Neuron (in vitro differentiated cells): ENCODE data around the gene SNX30.

Source experiments
- H2AFZ ChIP-seq: one replicate; pipeline ENCODE4 v1.6.1; 2013; ENCODE audit warnings: low read depth, mild to moderate bottlenecking, inconsistent platforms, low read length, moderate library complexity
- H3K27me3 ChIP-seq: one replicate; pipeline ENCODE4 v1.6.1; 2013; ENCODE audit warnings: low read length; ENCODE audit not compliant: insufficient read depth
- H3K36me3 ChIP-seq: one replicate; pipeline ENCODE4 v1.6.1; 2013; ENCODE audit warnings: low read length; ENCODE audit not compliant: insufficient read depth
- H3K4me1 ChIP-seq: one replicate; pipeline ENCODE4 v1.6.1; 2013; ENCODE audit warnings: low read length; ENCODE audit not compliant: insufficient read depth
- H3K4me3 ChIP-seq: 2 replicates; pipeline ENCODE4 v1.5.1; 2013; ENCODE audit warnings: mild to moderate bottlenecking, low read length, moderate library complexity
- H3K9me3 ChIP-seq: one replicate; pipeline ENCODE4 v1.6.1; 2013; ENCODE audit warnings: low read length

The SNX30 gene

GRCh38 chr9:112863746-112864145 is 113.2 kb downstream of the SNX30 start:
- Histone ChIP-seq H3K4me1 (no peaks in the 10 kb centered on the region), H3K4me3 (no peak overlapping the region), H2AFZ (no peak overlapping the region), H3K36me3 (peaks cover 18% of the 10 kb centered on the region), H3K9me3 (no peaks in the 10 kb centered on the region), H3K27me3 (no peaks in the 10 kb centered on the region)

- Histone ChIP-seq H3K36me3 (peaks cover 20% of the 10 kb centered on the region), H3K4me3 (no peak overlapping the region), H3K27me3 (no peaks in the 10 kb centered on the region), H3K9me3 (no peaks in the 10 kb centered on the region), H3K4me1 (no peaks in the 10 kb centered on the region), H2AFZ (no peak overlapping the region)
Measured at GRCh38 chr9:112864403-112864802, 113.8 kb downstream of the SNX30 start.

DNA sequence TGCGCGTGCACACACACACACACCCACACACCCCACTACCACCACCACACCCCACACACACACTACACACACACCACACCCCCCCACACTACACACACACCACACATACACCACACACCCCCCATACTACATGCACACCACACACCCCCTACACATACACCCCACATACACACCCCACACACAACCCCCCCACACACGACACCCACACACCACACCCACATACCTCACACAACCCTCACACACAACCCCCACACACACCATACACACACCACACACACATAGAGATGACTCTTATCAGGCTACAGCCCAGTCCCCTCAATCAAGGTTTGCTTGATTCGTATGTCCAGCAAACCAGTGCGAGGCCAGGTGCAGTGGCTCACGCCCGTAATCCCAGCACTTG is 114.4 kb downstream of the SNX30 start:
- Histone ChIP-seq H3K4me3 (no peak overlapping the region), H3K27me3 (no peaks in the 10 kb centered on the region), H2AFZ (no peak overlapping the region), H3K36me3 (peaks cover 20% of the 10 kb centered on the region), H3K9me3 (no peaks in the 10 kb centered on the region), H3K4me1 (no peaks in the 10 kb centered on the region)

DNA sequence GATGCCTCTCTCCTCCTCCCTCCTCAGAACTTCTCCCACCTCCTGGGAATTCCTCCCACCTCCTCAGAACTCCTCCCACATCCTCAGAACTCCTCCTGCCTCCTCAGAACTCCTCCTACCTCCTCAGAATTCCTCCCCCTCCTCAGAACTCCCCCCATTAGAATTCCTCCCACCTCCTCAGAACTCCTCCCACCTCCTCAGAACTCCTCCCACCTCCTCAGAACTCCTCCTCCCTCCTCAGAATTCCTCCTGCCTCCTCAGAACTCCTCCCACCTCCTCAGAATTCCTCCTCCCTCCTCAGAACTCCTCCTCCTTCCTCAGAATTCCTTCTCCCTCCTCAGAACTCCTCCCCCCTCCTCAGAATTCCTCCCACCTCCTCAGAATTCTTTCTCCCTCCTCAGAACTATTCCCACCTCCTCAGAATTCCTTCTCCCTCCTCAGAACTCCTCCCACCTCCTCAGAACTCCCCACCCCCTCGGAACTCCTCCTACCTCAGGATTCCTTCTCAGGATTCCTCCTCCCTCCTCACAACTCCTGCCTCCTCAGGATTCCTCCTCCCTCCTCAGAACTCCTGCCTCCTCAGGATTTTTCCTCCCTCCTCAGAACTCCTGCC is 116.2 kb downstream of the SNX30 start:
- Histone ChIP-seq H3K4me1 (no peaks in the 10 kb centered on the region), H3K27me3 (no peaks in the 10 kb centered on the region), H3K4me3 (no peak overlapping the region), H2AFZ (no peak overlapping the region), H3K36me3 (peaks cover 24% of the 10 kb centered on the region), H3K9me3 (no peaks in the 10 kb centered on the region)

DNA sequence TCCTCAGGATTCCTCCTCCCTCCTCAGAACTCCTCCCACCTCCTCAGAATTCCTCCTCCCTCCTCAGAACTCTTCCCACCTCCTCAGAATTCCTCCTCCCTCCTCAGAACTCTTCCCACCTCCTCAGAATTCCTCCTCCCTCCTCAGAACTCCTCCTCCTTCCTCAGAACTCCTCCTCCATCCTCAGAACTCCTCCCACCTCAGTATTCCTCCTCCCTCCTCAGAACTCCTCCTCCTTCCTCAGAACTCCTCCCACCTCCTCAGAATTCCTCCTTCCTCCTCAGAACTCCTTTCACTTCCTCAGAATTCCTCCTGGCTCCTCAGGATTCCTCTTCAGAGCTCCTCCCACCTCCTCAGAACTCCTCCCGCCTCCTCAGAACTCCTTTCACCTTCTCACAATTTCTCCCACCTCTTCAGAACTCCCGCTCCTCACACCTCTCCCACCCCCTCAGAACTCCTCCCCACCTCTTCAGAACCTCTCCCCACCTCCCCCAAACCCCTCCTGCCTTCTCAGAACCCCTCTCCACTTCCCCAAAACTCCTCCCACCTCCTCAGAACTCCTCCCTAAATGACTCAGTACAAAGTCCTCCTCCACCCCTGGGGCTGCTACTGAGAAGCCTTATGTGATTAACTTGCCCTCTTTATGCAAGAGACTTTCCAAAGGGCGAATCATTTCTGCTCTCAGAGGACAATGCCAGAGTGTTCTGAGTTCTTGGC is 116.9 kb downstream of the SNX30 start:
- H3K4me1 ChIP-seq, result no peaks in the 10 kb centered on the region
- no peak overlapping the region for H2AFZ ChIP-seq
- H3K27me3 ChIP-seq, result no peaks in the 10 kb centered on the region
- peaks cover 24% of the 10 kb centered on the region for H3K36me3 ChIP-seq
- H3K4me3 ChIP-seq, result no peak overlapping the region
- no peaks in the 10 kb centered on the region for H3K9me3 ChIP-seq

DNA sequence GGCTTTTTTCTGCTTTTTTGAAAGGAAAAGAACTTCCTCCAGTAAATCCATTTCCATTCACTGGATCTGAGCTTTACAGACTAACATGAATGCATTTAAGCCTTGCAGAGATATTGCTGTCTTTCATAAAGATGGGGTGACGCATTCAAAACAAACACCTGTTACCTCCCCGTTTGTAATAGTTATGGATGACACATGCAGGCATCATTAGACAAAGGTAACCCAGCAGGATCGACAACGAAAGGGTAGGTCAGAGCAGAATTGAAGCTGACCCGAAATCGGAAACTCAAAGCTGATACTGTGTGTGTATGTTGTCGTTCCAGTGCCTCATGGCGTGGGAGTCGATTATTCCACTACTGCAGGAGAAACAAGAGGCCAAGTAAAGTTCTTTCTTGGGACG is 117.9 kb downstream of the SNX30 start:
- Histone ChIP-seq H3K4me1 (no peaks in the 10 kb centered on the region), H2AFZ (no peak overlapping the region), H3K4me3 (no peak overlapping the region), H3K36me3 (peaks cover 24% of the 10 kb centered on the region), H3K9me3 (no peaks in the 10 kb centered on the region), H3K27me3 (no peaks in the 10 kb centered on the region)

GRCh38 chr9:112869041-112869529 is 118.5 kb downstream of the SNX30 start:
- Histone ChIP-seq H3K27me3 (no peaks in the 10 kb centered on the region), H3K4me3 (no peak overlapping the region), H2AFZ (no peak overlapping the region), H3K36me3 (peaks cover 24% of the 10 kb centered on the region), H3K9me3 (no peaks in the 10 kb centered on the region), H3K4me1 (no peaks in the 10 kb centered on the region)

DNA sequence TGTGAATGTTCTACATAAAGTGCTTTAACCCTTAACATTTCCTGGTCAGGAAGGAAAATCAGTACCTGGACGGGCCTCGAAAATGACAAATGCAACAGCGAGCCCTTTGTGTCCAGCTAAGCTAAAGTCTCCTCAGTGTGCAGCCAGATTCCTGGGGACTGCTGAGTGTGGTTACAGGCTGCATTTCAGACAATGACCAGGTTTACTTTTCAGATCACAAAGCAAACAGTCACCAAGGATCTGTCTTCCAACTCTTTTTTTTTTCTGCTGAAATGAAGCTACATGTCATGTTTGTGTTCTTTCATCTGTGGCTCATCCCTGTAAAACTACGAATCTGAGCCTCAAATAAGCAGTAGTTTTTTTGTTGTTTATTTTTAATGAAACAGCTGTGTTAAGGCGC is 119.4 kb downstream of the SNX30 start:
- H3K9me3 ChIP-seq, result no peaks in the 10 kb centered on the region
- H3K4me3 ChIP-seq, result no peak overlapping the region
- peaks cover 24% of the 10 kb centered on the region for H3K36me3 ChIP-seq
- H3K4me1 ChIP-seq, result no peaks in the 10 kb centered on the region
- H2AFZ ChIP-seq, result no peak overlapping the region
- no peaks in the 10 kb centered on the region for H3K27me3 ChIP-seq

GRCh38 chr9:112870556-112870955 is 120.0 kb downstream of the SNX30 start:
- Histone ChIP-seq H3K4me1 (no peaks in the 10 kb centered on the region), H3K4me3 (no peak overlapping the region), H3K36me3 (peaks cover 27% of the 10 kb centered on the region)

GRCh38 chr9:112872019-112872418 is 121.5 kb downstream of the SNX30 start:
- H3K4me3 ChIP-seq, result no peak overlapping the region
- peaks cover 22% of the 10 kb centered on the region for H3K36me3 ChIP-seq
- H3K27me3 ChIP-seq, result no peaks in the 10 kb centered on the region
- no peaks in the 10 kb centered on the region for H3K4me1 ChIP-seq
- H3K9me3 ChIP-seq, result no peaks in the 10 kb centered on the region
- H2AFZ ChIP-seq, result no peak overlapping the region

More at GRCh38 chr9:112870556-112870955, 120.0 kb downstream of the SNX30 start:
- Histone ChIP-seq H3K9me3 (no peaks in the 10 kb centered on the region), H3K27me3 (no peaks in the 10 kb centered on the region), H2AFZ (no peak overlapping the region)

GRCh38 chr9:112873773-112874405 is 123.3 kb downstream of the SNX30 start:
- peaks cover 10% of the 10 kb centered on the region for H3K36me3 ChIP-seq
- no peaks in the 10 kb centered on the region for H3K9me3 ChIP-seq
- no peaks in the 10 kb centered on the region for H3K27me3 ChIP-seq
- no peak overlapping the region for H2AFZ ChIP-seq
- H3K4me1 ChIP-seq, result no peaks in the 10 kb centered on the region
- no peak overlapping the region for H3K4me3 ChIP-seq

GRCh38 chr9:112878752-112879151 is 128.2 kb downstream of the SNX30 start:
- Histone ChIP-seq H3K4me1 (no peaks in the 10 kb centered on the region), H3K4me3 (no peak overlapping the region), H3K9me3 (no peaks in the 10 kb centered on the region), H3K27me3 (no peaks in the 10 kb centered on the region), H3K36me3 (peaks cover 10% of the 10 kb centered on the region), H2AFZ (no peak overlapping the region)

DNA sequence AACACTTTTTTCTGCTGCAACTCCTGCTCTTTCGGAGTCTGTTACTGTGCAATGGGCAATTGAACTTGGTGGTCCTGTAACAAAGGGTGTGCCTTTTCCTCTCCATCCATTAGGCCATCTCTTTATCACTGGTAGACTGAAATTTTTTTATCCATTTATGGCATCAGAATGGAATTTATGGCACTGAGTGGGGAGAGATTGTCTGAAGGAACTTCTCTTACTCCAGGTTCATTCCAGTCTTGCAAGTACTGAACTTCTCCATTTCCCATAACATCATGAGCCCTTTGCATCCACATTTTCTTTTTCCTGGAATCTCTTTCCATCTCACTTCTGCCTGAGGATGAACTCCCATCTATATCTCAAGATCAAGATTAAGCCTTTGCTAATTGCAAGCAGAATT is 130.1 kb downstream of the SNX30 start:
- Histone ChIP-seq H2AFZ (no peak overlapping the region), H3K4me3 (no peak overlapping the region), H3K9me3 (no peaks in the 10 kb centered on the region), H3K36me3 (peaks cover 4% of the 10 kb centered on the region), H3K27me3 (no peaks in the 10 kb centered on the region), H3K4me1 (no peaks in the 10 kb centered on the region)
